B cell (primary cell): ENCODE results near the gene PFAS. TPM values are rescaled to one million over a fixed set of nuclear protein-coding genes. Genes with fewer than 3 reads are reported as not detected.

ENCODE experiments used
- ATAC-seq: fragments of 200-7000 bp; cut with Tn5 transposase; one replicate; pipeline ENCODE4 v1.10.0; 2021; ENCODE audit warnings: low read depth, mild to moderate bottlenecking, moderate number of reproducible peaks, moderate library complexity
- CTCF ChIA-PET: fragments of 350-600 bp; sonication (Branson Sonifier 250); formaldehyde crosslinking; loops from one replicate; lab custom pipeline; 2021; ENCODE audit warnings: antibody characterized with exemption, inconsistent platforms; lab: Charles Lee
- POLR2A ChIA-PET: fragments of 350-600 bp; sonication (Branson Sonifier 250); formaldehyde crosslinking; loops from one replicate; lab custom pipeline; 2021; ENCODE audit warnings: antibody characterized with exemption; lab: Charles Lee
- DNase-seq: peaks from one replicate; pipeline ENCODE4 v3.0.0; 2013
- H2AFZ ChIP-seq: 2 replicates; pipeline ENCODE4 v1.6.1; 2012; ENCODE audit warnings: mild to moderate bottlenecking, low read depth, low read length; ENCODE audit not compliant: insufficient read depth, poor library complexity, severe bottlenecking
- H3K27ac ChIP-seq, 2 donors: 1 replicate in 1 of 2; 2 replicates in 1 of 2; pipeline ENCODE4 v1.5.1; 2012 to 2013; ENCODE audit warnings: low read length in 2 of 2, mild to moderate bottlenecking in 2 of 2, moderate library complexity in 1 of 2
- H3K27me3 ChIP-seq, 4 experiments: fragments of 200-600 bp in 1 of 4; sonication (generic) in 1 of 4; replicated peaks in 1 of 4; 1 replicate in 2 of 4; 2 replicates in 2 of 4; pipeline versions ENCODE4 v1.6.1 to v1.7.0; 2013 to 2016; ENCODE audit warnings: low read length in 3 of 4, mild to moderate bottlenecking in 2 of 4, mixed read lengths in 1 of 4, moderate library complexity in 1 of 4; ENCODE audit not compliant: insufficient read depth in 4 of 4, control insufficient read depth in 3 of 4; ENCODE audit errors: control extremely low read depth in 1 of 4
- H3K36me3 ChIP-seq, 2 experiments: replicated peaks in 1 of 2; 1 replicate in 1 of 2; 2 replicates in 1 of 2; pipeline versions ENCODE4 v1.6.1 to v1.7.1; 2013; ENCODE audit warnings: low read length in 1 of 2; ENCODE audit not compliant: insufficient read depth in 2 of 2, control insufficient read depth in 1 of 2; ENCODE audit errors: control extremely low read depth in 1 of 2, extremely low read depth in 1 of 2
- H3K4me1 ChIP-seq, 2 donors: fragments of 200-600 bp in 1 of 2; sonication (generic) in 1 of 2; 1 replicate in 1 of 2; 2 replicates in 1 of 2; pipeline versions ENCODE4 v1.5.1 to v1.6.1; 2013 to 2017; ENCODE audit warnings: low read length in 2 of 2; ENCODE audit not compliant: control insufficient read depth in 2 of 2, insufficient read depth in 2 of 2
- H3K4me2 ChIP-seq: replicated peaks from 2 replicates; pipeline ENCODE3; 2012; ENCODE audit warnings: mild to moderate bottlenecking, low read depth, low read length; ENCODE audit not compliant: poor library complexity, severe bottlenecking
- H3K4me3 ChIP-seq, 5 experiments: fragments of 200-600 bp in 1 of 5; sonication (generic) in 1 of 5; 1 replicate in 3 of 5; 2 replicates in 2 of 5; pipeline versions ENCODE4 v1.5.1 to v1.7.0; 2011 to 2016; ENCODE audit warnings: low read length in 4 of 5, mild to moderate bottlenecking in 4 of 5, low read depth in 2 of 5, control low read depth in 1 of 5, moderate library complexity in 1 of 5; ENCODE audit not compliant: insufficient read depth in 1 of 5; ENCODE audit errors: control extremely low read depth in 1 of 5, extremely low read depth in 1 of 5
- H3K79me2 ChIP-seq: fragments of 200-600 bp; sonication (generic); one replicate; pipeline ENCODE4 v1.6.0; 2016; ENCODE audit warnings: low read length; ENCODE audit not compliant: control insufficient read depth, insufficient read depth
- H3K9ac ChIP-seq: fragments of 200-600 bp; sonication (generic); 2 replicates; pipeline ENCODE4 v1.6.1; 2017; ENCODE audit warnings: mild to moderate bottlenecking, low read length, moderate library complexity
- H3K9me3 ChIP-seq, 3 donors: one replicate each; pipeline versions ENCODE4 v1.6.1 to v1.7.1; 2013; ENCODE audit warnings: low read length in 2 of 3; ENCODE audit not compliant: control insufficient read depth in 2 of 3, insufficient read depth in 1 of 3; ENCODE audit errors: control extremely low read depth in 1 of 3
- H4K20me1 ChIP-seq: 2 replicates; pipeline ENCODE4 v1.6.0; 2012; ENCODE audit warnings: mild to moderate bottlenecking, low read length; ENCODE audit not compliant: insufficient read depth, control insufficient read depth, poor library complexity, severe bottlenecking
- H3K27ac Mint-ChIP-seq: one replicate; pipeline ENCODE4 v1.8.0; 2021; ENCODE audit warnings: mixed read lengths
- H3K27me3 Mint-ChIP-seq: one replicate; pipeline ENCODE4 v1.8.0; 2021; ENCODE audit warnings: mixed read lengths
- H3K4me1 Mint-ChIP-seq: one replicate; pipeline ENCODE4 v1.8.0; 2021; ENCODE audit warnings: mixed read lengths
- H3K4me3 Mint-ChIP-seq: one replicate; pipeline ENCODE4 v1.8.0; 2021; ENCODE audit warnings: mixed read lengths
- H3K9me3 Mint-ChIP-seq: one replicate; pipeline ENCODE4 v1.8.0; 2022; ENCODE audit warnings: mixed read lengths; ENCODE audit not compliant: insufficient read depth
- CTCF ChIP-seq: fragments of 200-600 bp; IDR thresholded peaks from one replicate; pipeline ENCODE4 v1.8.0; 2022; ENCODE audit warnings: antibody characterized with exemption, mild to moderate bottlenecking
- EZH2 ChIP-seq: IDR thresholded peaks from 2 replicates; pipeline ENCODE4 v1.6.1; 2012; ENCODE audit warnings: borderline replicate concordance, low read depth, mild to moderate bottlenecking, moderate library complexity, low read length; ENCODE audit not compliant: insufficient read depth, poor library complexity, severe bottlenecking
- WGBS: methylation state at CpG from one replicate; pipeline ENCODE4 v1.1.5; 2013; ENCODE audit warnings: missing lambda C conversion rate; ENCODE audit not compliant: insufficient coverage; 5-methylcytosine and 5-hydroxymethylcytosine counted together
- intact Hi-C: fragments of 100-400 bp; cut with micrococcal nuclease; formaldehyde crosslinking; loops from one replicate; pipeline ENCODE4 v1.10.0; 2022
- polyA plus RNA-seq: library from polyadenylated mRNA; depleted of rRNA; stranded (reverse); fragments of >200 nt; gene quantifications from 2 replicates; pipeline ENCODE4 v1.2.3, GENCODE V29; 2012
- total RNA-seq, 2 donors: library from RNA; stranded (reverse); fragments of 120-200 nt in 1 of 2; gene quantifications; 1 replicate in 1 of 2; 2 replicates in 1 of 2; pipeline versions ENCODE4 v1.2.3 to v1.2.4, GENCODE V29; 2013 to 2022

Gene PFAS
- total and polyA plus RNA-seq, 2 donors (not counting 1 experiment from before 2014, with no cell fraction given): 22.3 to 65.5 TPM

GRCh38 chr17:8210761-8211458, 38.2 kb upstream of the PFAS start:
- peaks cover 5% of the 10 kb centered on the region for H3K79me2 ChIP-seq
- Mint-ChIP-seq H3K4me1 (peaks cover 15% of the 10 kb centered on the region), H3K9me3 (no peaks in the 10 kb centered on the region), H3K27me3 (no peaks in the 10 kb centered on the region), H3K4me3 (peak overlapping the region; percentile 86), H3K27ac (peak overlapping the region; percentile 39)
- ATAC-seq (no peak), DNase-seq (no peak)
- H3K4me1 ChIP-seq: peaks cover 9 to 22% of the 10 kb centered on the region in 2 donors
- peak overlapping the region; percentile 83 for H3K9ac ChIP-seq
- H3K27ac ChIP-seq: peak overlapping the region; percentile 59 to 66
- TF ChIP-seq CTCF: no peak
- TF ChIP-seq EZH2: no peak
- ChIA-PET POLR2A (interaction anchor here (0.6 to 2.4 kb wide), 10 partner anchors 10 to 345 kb away, joined by 3 to 13 read pairs (median 4); partner anchors contain the start of gene PER1), CTCF (interaction anchor here (0.7 to 3.5 kb wide), 11 partner anchors 10 to 100 kb away, joined by 3 to 21 read pairs (median 4); partner anchors contain the start of genes CTC1 and SLC25A35)
- no peaks in the 10 kb centered on the region for H3K36me3 ChIP-seq
- peak overlapping the region; percentile 85 for H2AFZ ChIP-seq
- H3K27me3 ChIP-seq: no peaks in the 10 kb centered on the region
- H3K9me3 ChIP-seq: no peaks in the 10 kb centered on the region
- H3K4me2 ChIP-seq: peak overlapping the region; percentile 90
- 0% methylated on average over 10 of the region's 22 CpGs for WGBS
- intact Hi-C loops: loop anchor here (1.0 to 5.0 kb wide), 4 partner anchors 11 to 36 kb away; partner anchors contain the start of genes CTC1 and PFAS
- no peaks in the 10 kb centered on the region for H4K20me1 ChIP-seq
- peak overlapping the region; percentile 65 to 95 (median 76) for H3K4me3 ChIP-seq
